Activated CD4-positive, alpha-beta memory T cell treated with anti-CD3 and anti-CD28 coated beads for 36 hours (primary cell): ENCODE measurements around the gene ASIC3. TPM values are rescaled to one million over a fixed set of nuclear protein-coding genes. Genes with fewer than 3 reads are reported as not detected.

Experiments
- CTCF ChIA-PET: fragments of 350-600 bp; sonication (Branson Sonifier 250); formaldehyde crosslinking; loops from one replicate; lab custom pipeline; 2021; ENCODE audit warnings: antibody characterized with exemption, inconsistent platforms; lab: Charles Lee
- POLR2A ChIA-PET: fragments of 350-600 bp; sonication (Branson Sonifier 250); formaldehyde crosslinking; loops from one replicate; lab custom pipeline; 2021; ENCODE audit warnings: antibody characterized with exemption; lab: Charles Lee
- DNase-seq: peaks from one replicate; pipeline ENCODE4 v3.0.0-alpha.2; 2020
- H3K27ac Mint-ChIP-seq: one replicate; pipeline ENCODE4 v1.8.0; 2021; ENCODE audit warnings: mixed read lengths
- H3K27me3 Mint-ChIP-seq: one replicate; pipeline ENCODE4 v1.8.0; 2021; ENCODE audit warnings: mixed read lengths
- H3K36me3 Mint-ChIP-seq: one replicate; pipeline ENCODE4 v1.8.0; 2021; ENCODE audit warnings: mixed read lengths
- H3K4me1 Mint-ChIP-seq: one replicate; pipeline ENCODE4 v1.8.0; 2021; ENCODE audit warnings: low read depth, mixed read lengths
- H3K4me3 Mint-ChIP-seq: one replicate; pipeline ENCODE4 v1.8.0; 2021; ENCODE audit warnings: mild to moderate bottlenecking, mixed read lengths
- H3K9me3 Mint-ChIP-seq: one replicate; pipeline ENCODE4 v1.8.0; 2021; ENCODE audit warnings: mixed read lengths
- intact Hi-C: fragments of 100-400 bp; cut with micrococcal nuclease; formaldehyde crosslinking; loops from one replicate; pipeline ENCODE4 v1.15.1; 2023
- total RNA-seq, 2 experiments: library from RNA; stranded (reverse); gene quantifications; one replicate each; pipeline ENCODE4 v1.2.3, GENCODE V29; 2021

The ASIC3 gene
- total RNA-seq, 2 experiments from 2014 or later, result 5.3 to 7.6 TPM

GRCh38 chr7:151013733-151014497 lies 34.4 kb upstream of the ASIC3 start:
- no peaks in the 10 kb centered on the region for H3K9me3 Mint-ChIP-seq
- intact Hi-C loops, result loop anchor here (2.0 to 5.0 kb wide), 2 partner anchors 37 to 213 kb away; partner anchors contain the start of genes ABCF2 and KCNH2
- ChIA-PET POLR2A (interaction anchor here (0.6 to 1.5 kb wide), 3 partner anchors 10 to 46 kb away, joined by 3 to 4 read pairs (median 3); partner anchors contain the start of gene ATG9B), CTCF (interaction anchor here (1.0 to 4.2 kb wide), 6 partner anchors 14 to 116 kb away, joined by 3 to 26 read pairs (median 8); partner anchors contain the start of gene ABCB8)
- DNase-seq, result peak; percentile 94
- H3K4me3 Mint-ChIP-seq, result peak overlapping the region; percentile 83
- H3K4me1 Mint-ChIP-seq, result peaks cover 76% of the 10 kb centered on the region
- H3K36me3 Mint-ChIP-seq, result no peaks in the 10 kb centered on the region
- H3K27ac Mint-ChIP-seq, result peak overlapping the region; percentile 93
- peaks cover 3% of the 10 kb centered on the region for H3K27me3 Mint-ChIP-seq

- H3K9me3 Mint-ChIP-seq, result no peaks in the 10 kb centered on the region
- ChIA-PET POLR2A (no interaction called here), CTCF (interaction anchor here (0.8 to 2.1 kb wide), 4 partner anchors 13 to 117 kb away, joined by 3 to 10 read pairs (median 8); partner anchors contain the start of gene ABCB8)
- H3K27me3 Mint-ChIP-seq, result peaks cover 7% of the 10 kb centered on the region
- intact Hi-C loops, result loop anchor here (1.0 to 5.0 kb wide), 3 partner anchors 13 to 212 kb away; partner anchors contain the start of genes ABCB8, ABCF2 and KCNH2
- no peaks in the 10 kb centered on the region for H3K36me3 Mint-ChIP-seq
- peak overlapping the region; percentile 83 for H3K4me3 Mint-ChIP-seq
- peak overlapping the region; percentile 93 for H3K27ac Mint-ChIP-seq
- DNase-seq, result peak; percentile 66
- peaks cover 75% of the 10 kb centered on the region for H3K4me1 Mint-ChIP-seq
Observed at GRCh38 chr7:151014950-151015349, 33.4 kb upstream of the ASIC3 start.

- H3K9me3 Mint-ChIP-seq, result no peaks in the 10 kb centered on the region
- intact Hi-C loops, result loop anchor here (1.0 to 2.0 kb wide), 2 partner anchors 12 to 211 kb away; partner anchors contain the start of genes ABCB8 and ABCF2
- peaks cover 65% of the 10 kb centered on the region for H3K4me1 Mint-ChIP-seq
- H3K27me3 Mint-ChIP-seq, result peaks cover 10% of the 10 kb centered on the region
- H3K4me3 Mint-ChIP-seq, result no peak overlapping the region
- H3K27ac Mint-ChIP-seq, result no peak overlapping the region
- CTCF ChIA-PET, result interaction anchor here (1.0 to 4.4 kb wide), 4 partner anchors 8 to 95 kb away, joined by 3 to 78 read pairs (median 10); no protein-coding TSS in a partner anchor
- POLR2A ChIA-PET, result no interaction called here
- no peak for DNase-seq
- H3K36me3 Mint-ChIP-seq, result no peaks in the 10 kb centered on the region
Observed at GRCh38 chr7:151015967-151016366, 32.4 kb upstream of the ASIC3 start.

GRCh38 chr7:151016505-151016904 lies 31.8 kb upstream of the ASIC3 start:
- CTCF ChIA-PET, result interaction anchor here (1.0 to 4.4 kb wide), 6 partner anchors 8 to 95 kb away, joined by 3 to 78 read pairs (median 6); partner anchors contain the start of gene ABCB8
- Mint-ChIP-seq H3K4me1 (peaks cover 62% of the 10 kb centered on the region), H3K27me3 (peaks cover 10% of the 10 kb centered on the region), H3K36me3 (no peaks in the 10 kb centered on the region), H3K4me3 (no peak overlapping the region), H3K27ac (no peak overlapping the region), H3K9me3 (no peaks in the 10 kb centered on the region)
- intact Hi-C loops, result no loop called here
- DNase-seq, result no peak
- POLR2A ChIA-PET, result no interaction called here

GRCh38 chr7:151016942-151017341 lies 31.4 kb upstream of the ASIC3 start:
- no peaks in the 10 kb centered on the region for H3K9me3 Mint-ChIP-seq
- no peak overlapping the region for H3K27ac Mint-ChIP-seq
- no peaks in the 10 kb centered on the region for H3K36me3 Mint-ChIP-seq
- DNase-seq, result no peak
- POLR2A ChIA-PET, result no interaction called here
- H3K4me1 Mint-ChIP-seq, result peaks cover 57% of the 10 kb centered on the region
- intact Hi-C loops, result no loop called here
- peaks cover 10% of the 10 kb centered on the region for H3K27me3 Mint-ChIP-seq
- H3K4me3 Mint-ChIP-seq, result no peak overlapping the region
- CTCF ChIA-PET, result interaction anchor here (1.0 to 4.4 kb wide), 7 partner anchors 9 to 94 kb away, joined by 3 to 78 read pairs (median 4); partner anchors contain the start of gene ABCB8

GRCh38 chr7:151017370-151017952 lies 30.9 kb upstream of the ASIC3 start:
- H3K36me3 Mint-ChIP-seq, result no peaks in the 10 kb centered on the region
- H3K27me3 Mint-ChIP-seq, result peaks cover 10% of the 10 kb centered on the region
- H3K4me1 Mint-ChIP-seq, result peaks cover 52% of the 10 kb centered on the region
- H3K27ac Mint-ChIP-seq, result no peak overlapping the region
- CTCF ChIA-PET, result interaction anchor here (0.6 to 4.4 kb wide), 16 partner anchors 9 to 179 kb away, joined by 3 to 78 read pairs (median 8); partner anchors contain the start of genes ABCB8 and AGAP3
- H3K9me3 Mint-ChIP-seq, result no peaks in the 10 kb centered on the region
- H3K4me3 Mint-ChIP-seq, result peak overlapping the region; percentile 63
- POLR2A ChIA-PET, result interaction anchor here (0.6 to 2.1 kb wide), 3 partner anchors 11 to 215 kb away, joined by 3 to 9 read pairs (median 4); partner anchors contain the start of gene ABCB8
- intact Hi-C loops, result no loop called here
- DNase-seq, result no peak

GRCh38 chr7:151017953-151018420 lies 30.3 kb upstream of the ASIC3 start:
- intact Hi-C loops, result loop anchor here (1.0 to 2.0 kb wide), 2 partner anchors 55 to 120 kb away; no protein-coding TSS in a partner anchor
- Mint-ChIP-seq H3K27me3 (peaks cover 11% of the 10 kb centered on the region), H3K4me1 (peaks cover 47% of the 10 kb centered on the region), H3K4me3 (peak overlapping the region; percentile 63), H3K27ac (no peak overlapping the region), H3K36me3 (no peaks in the 10 kb centered on the region), H3K9me3 (no peaks in the 10 kb centered on the region)
- peak; percentile 86 for DNase-seq
- ChIA-PET POLR2A (interaction anchor here (0.6 to 2.1 kb wide), 6 partner anchors 10 to 215 kb away, joined by 3 to 9 read pairs (median 4); partner anchors contain the start of genes ABCB8 and FASTK), CTCF (interaction anchor here (0.6 to 4.4 kb wide), 32 partner anchors 8 to 239 kb away, joined by 3 to 78 read pairs (median 4); partner anchors contain the start of genes ABCB8, AGAP3 and NOS3)

- no peaks in the 10 kb centered on the region for H3K9me3 Mint-ChIP-seq
- CTCF ChIA-PET, result interaction anchor here (0.6 to 4.4 kb wide), 29 partner anchors 8 to 240 kb away, joined by 3 to 78 read pairs (median 4); partner anchors contain the start of genes ABCB8, AGAP3 and NOS3
- peak; percentile 48 for DNase-seq
- no peaks in the 10 kb centered on the region for H3K36me3 Mint-ChIP-seq
- no peak overlapping the region for H3K27ac Mint-ChIP-seq
- H3K27me3 Mint-ChIP-seq, result peaks cover 11% of the 10 kb centered on the region
- POLR2A ChIA-PET, result interaction anchor here (0.6 to 2.1 kb wide), 6 partner anchors 10 to 214 kb away, joined by 3 to 9 read pairs (median 4); partner anchors contain the start of genes ABCB8 and FASTK
- peak overlapping the region; percentile 63 for H3K4me3 Mint-ChIP-seq
- intact Hi-C loops, result loop anchor here (1.0 to 2.0 kb wide), 2 partner anchors 56 to 120 kb away; no protein-coding TSS in a partner anchor
- peaks cover 43% of the 10 kb centered on the region for H3K4me1 Mint-ChIP-seq
Observed at GRCh38 chr7:151018421-151019129, 29.8 kb upstream of the ASIC3 start.

GRCh38 chr7:151019130-151019447 lies 29.2 kb upstream of the ASIC3 start:
- peaks cover 42% of the 10 kb centered on the region for H3K4me1 Mint-ChIP-seq
- ChIA-PET POLR2A (interaction anchor here (1.0 to 2.1 kb wide), 4 partner anchors 9 to 62 kb away, joined by 4 to 9 read pairs (median 6); partner anchors contain the start of genes ABCB8 and FASTK), CTCF (interaction anchor here (0.9 to 4.4 kb wide), 22 partner anchors 9 to 121 kb away, joined by 3 to 78 read pairs (median 6); partner anchors contain the start of genes ABCB8, AGAP3 and NOS3)
- DNase-seq, result no peak
- H3K36me3 Mint-ChIP-seq, result no peaks in the 10 kb centered on the region
- no peaks in the 10 kb centered on the region for H3K9me3 Mint-ChIP-seq
- no peak overlapping the region for H3K4me3 Mint-ChIP-seq
- H3K27ac Mint-ChIP-seq, result no peak overlapping the region
- H3K27me3 Mint-ChIP-seq, result peaks cover 11% of the 10 kb centered on the region
- intact Hi-C loops, result loop anchor here (2.0 kb wide), 1 partner anchor 56 kb away; no protein-coding TSS in a partner anchor

- Mint-ChIP-seq H3K36me3 (no peaks in the 10 kb centered on the region), H3K27ac (no peak overlapping the region), H3K27me3 (peaks cover 11% of the 10 kb centered on the region), H3K9me3 (no peaks in the 10 kb centered on the region), H3K4me1 (peaks cover 31% of the 10 kb centered on the region), H3K4me3 (no peak overlapping the region)
- intact Hi-C loops, result no loop called here
- CTCF ChIA-PET, result interaction anchor here (0.6 to 4.4 kb wide), 5 partner anchors 8 to 720 kb away, joined by 3 to 78 read pairs (median 3); partner anchors contain the start of gene ABCB8
- POLR2A ChIA-PET, result interaction anchor here (0.6 kb wide), 1 partner anchor 662 kb away, joined by 6 read pairs; no protein-coding TSS in a partner anchor
- DNase-seq, result no peak
Observed at GRCh38 chr7:151020231-151020630, 28.1 kb upstream of the ASIC3 start.
